Keratinocyte (primary cell): ENCODE measurements around the gene VSIG4. TPM values are rescaled to one million over a fixed set of nuclear protein-coding genes. Genes with fewer than 3 reads are reported as not detected.

Experiments
- DNase-seq: peaks from one replicate; pipeline ENCODE4 v3.0.0-alpha.2; 2011; ENCODE audit warnings: low read depth, missing footprints, low spot score
- FAIRE-seq: peaks from 2 replicates; lab custom pipeline; 2011; peaks lifted over from hg19 to GRCh38; lab: Jason Lieb, UNC
- H2AFZ ChIP-seq: 2 replicates; pipeline ENCODE4 v1.6.0; 2012; ENCODE audit warnings: low read length, control low read depth, inconsistent platforms; ENCODE audit not compliant: control insufficient read depth
- H3K27ac ChIP-seq: 2 replicates; pipeline ENCODE4 v1.5.1; 2011; ENCODE audit warnings: low read length; ENCODE audit not compliant: control insufficient read depth, insufficient read depth
- H3K27me3 ChIP-seq: 3 replicates; pipeline ENCODE4 v1.6.0; 2011; ENCODE audit warnings: low read length; ENCODE audit not compliant: control insufficient read depth, insufficient read depth; ENCODE audit errors: extremely low read depth
- H3K36me3 ChIP-seq, 2 experiments: 2 replicates in 1 of 2; 3 replicates in 1 of 2; pipeline ENCODE4 v1.5.1; 2011; ENCODE audit warnings: low read length in 2 of 2, mild to moderate bottlenecking in 1 of 2; ENCODE audit not compliant: control insufficient read depth in 2 of 2, insufficient read depth in 2 of 2; ENCODE audit errors: extremely low read depth in 1 of 2
- H3K4me1 ChIP-seq: 3 replicates; pipeline ENCODE4 v1.5.1; 2011; ENCODE audit warnings: low read length; ENCODE audit not compliant: control insufficient read depth, insufficient read depth; ENCODE audit errors: extremely low read depth
- H3K4me2 ChIP-seq: 3 replicates; pipeline ENCODE4 v1.6.0; 2011; ENCODE audit warnings: low read depth, low read length; ENCODE audit not compliant: control insufficient read depth, insufficient read depth; ENCODE audit errors: extremely low read depth
- H3K4me3 ChIP-seq, 3 experiments: fragments of 200-600 bp in 1 of 3; sonication (generic) in 1 of 3; 2 replicates in 2 of 3; 3 replicates in 1 of 3; pipeline ENCODE4 v1.5.1; 2011 to 2016; ENCODE audit warnings: low read length in 3 of 3, mild to moderate bottlenecking in 3 of 3, control low read depth in 2 of 3, inconsistent platforms in 1 of 3, low read depth in 1 of 3, mixed read lengths in 1 of 3, mixed run types in 1 of 3, moderate library complexity in 1 of 3; ENCODE audit not compliant: control insufficient read depth in 2 of 3, insufficient read depth in 2 of 3; ENCODE audit errors: extremely low read depth in 1 of 3
- H3K79me2 ChIP-seq: 2 replicates; pipeline ENCODE4 v1.6.0; 2012; ENCODE audit warnings: low read length; ENCODE audit not compliant: control insufficient read depth, insufficient read depth
- H3K9ac ChIP-seq: 3 replicates; pipeline ENCODE4 v1.6.0; 2011; ENCODE audit warnings: low read length; ENCODE audit not compliant: control insufficient read depth, insufficient read depth; ENCODE audit errors: extremely low read depth
- H3K9me1 ChIP-seq: 3 replicates; pipeline ENCODE4 v1.6.0; 2011; ENCODE audit warnings: low read length; ENCODE audit not compliant: control insufficient read depth, insufficient read depth; ENCODE audit errors: extremely low read depth
- H3K9me3 ChIP-seq: 2 replicates; pipeline ENCODE4 v1.5.1; 2012; ENCODE audit warnings: low read depth, low read length; ENCODE audit not compliant: control insufficient read depth
- H4K20me1 ChIP-seq: 3 replicates; pipeline ENCODE4 v1.6.0; 2011; ENCODE audit warnings: low read length; ENCODE audit not compliant: control insufficient read depth, insufficient read depth; ENCODE audit errors: extremely low read depth
- EZH2 ChIP-seq: IDR thresholded peaks from one replicate; pipeline ENCODE4 v1.6.1; 2012; ENCODE audit warnings: inconsistent platforms, mild to moderate bottlenecking, low read length, moderate library complexity
- dilution Hi-C: fragments of 300-500 bp; cut with MboI; formaldehyde crosslinking; loops from one replicate; pipeline ENCODE4 v1.7.0; 2020; ENCODE audit warnings: low sequenced_read_pairs; ENCODE audit not compliant: extremely low pct_ligation_motif_present
- polyA plus RNA-seq, 5 experiments: library from polyadenylated mRNA; depleted of rRNA in 3 of 5; stranded (reverse) in 3 of 5; stranded (forward) in 1 of 5; unstranded in 1 of 5; fragments of >200 nt; gene quantifications; 1 replicate in 1 of 5; 2 replicates in 3 of 5; 3 replicates in 1 of 5; pipeline versions ENCODE4 v1.2.1 to v1.2.3, GENCODE V29; 2011 to 2012; ENCODE audit warnings: missing spikeins in 2 of 5, low read depth in 1 of 5, low replicate concordance in 1 of 5
- TF ChIP-seq, protein P1 (sequence below), 3 experiments: IDR thresholded peaks in 1 of 3; conservative IDR thresholded peaks in 1 of 3; optimal IDR thresholded peaks in 1 of 3; 2 replicates in 2 of 3; 3 replicates in 1 of 3; pipeline versions ENCODE3 to v1.5.1; 2011; ENCODE audit warnings: low read length in 3 of 3, mild to moderate bottlenecking in 3 of 3, moderate library complexity in 2 of 3, control low read depth in 1 of 3, inconsistent platforms in 1 of 3; ENCODE audit not compliant: insufficient read depth in 2 of 3; ENCODE audit errors: extremely low read depth in 1 of 3

VSIG4 gene
- polyA plus RNA-seq, 1 donor (not counting 4 experiments of a cell fraction or from before 2014, with no cell fraction given): not detected

DNA sequence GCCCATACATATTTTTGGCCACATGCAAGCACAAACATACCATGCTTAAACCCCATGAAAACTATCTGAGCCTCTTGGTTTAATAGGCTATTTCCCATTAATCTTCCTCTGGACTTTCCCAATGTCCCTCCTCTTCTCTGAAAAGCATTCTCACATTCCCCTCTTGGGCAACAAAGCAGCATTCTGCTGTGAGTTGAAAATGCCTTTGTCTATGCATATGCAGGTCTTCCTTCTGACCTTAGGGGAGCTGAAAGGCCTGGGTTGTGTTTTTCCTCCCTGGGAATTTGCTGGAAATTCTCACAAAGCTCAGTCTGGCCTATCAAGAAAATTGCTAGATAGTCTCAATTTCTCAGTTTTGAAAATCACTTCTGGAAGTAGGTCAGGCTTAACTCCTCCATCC lies 4.2 kb downstream of the VSIG4 start:
- H3K4me3 ChIP-seq: no peak overlapping the region
- no peak overlapping the region for H3K9ac ChIP-seq
- H3K4me2 ChIP-seq: no peak overlapping the region
- no peaks in the 10 kb centered on the region for H3K9me1 ChIP-seq
- H3K9me3 ChIP-seq: no peaks in the 10 kb centered on the region
- no peak overlapping the region for H2AFZ ChIP-seq
- H4K20me1 ChIP-seq: no peaks in the 10 kb centered on the region
- no peaks in the 10 kb centered on the region for H3K4me1 ChIP-seq
- H3K36me3 ChIP-seq: no peaks in the 10 kb centered on the region
- TF ChIP-seq, protein P1, sequence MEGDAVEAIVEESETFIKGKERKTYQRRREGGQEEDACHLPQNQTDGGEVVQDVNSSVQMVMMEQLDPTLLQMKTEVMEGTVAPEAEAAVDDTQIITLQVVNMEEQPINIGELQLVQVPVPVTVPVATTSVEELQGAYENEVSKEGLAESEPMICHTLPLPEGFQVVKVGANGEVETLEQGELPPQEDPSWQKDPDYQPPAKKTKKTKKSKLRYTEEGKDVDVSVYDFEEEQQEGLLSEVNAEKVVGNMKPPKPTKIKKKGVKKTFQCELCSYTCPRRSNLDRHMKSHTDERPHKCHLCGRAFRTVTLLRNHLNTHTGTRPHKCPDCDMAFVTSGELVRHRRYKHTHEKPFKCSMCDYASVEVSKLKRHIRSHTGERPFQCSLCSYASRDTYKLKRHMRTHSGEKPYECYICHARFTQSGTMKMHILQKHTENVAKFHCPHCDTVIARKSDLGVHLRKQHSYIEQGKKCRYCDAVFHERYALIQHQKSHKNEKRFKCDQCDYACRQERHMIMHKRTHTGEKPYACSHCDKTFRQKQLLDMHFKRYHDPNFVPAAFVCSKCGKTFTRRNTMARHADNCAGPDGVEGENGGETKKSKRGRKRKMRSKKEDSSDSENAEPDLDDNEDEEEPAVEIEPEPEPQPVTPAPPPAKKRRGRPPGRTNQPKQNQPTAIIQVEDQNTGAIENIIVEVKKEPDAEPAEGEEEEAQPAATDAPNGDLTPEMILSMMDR (optimal IDR thresholded peaks at IDR 0.05 in 1 of 3, IDR thresholded peaks at IDR 0.05 in 1 of 3, conservative IDR thresholded peaks at IDR 0.05 in 1 of 3; ENCODE audit: extremely low read depth in 1 of 3, insufficient read depth in 2 of 3, low read length in 3 of 3): no peak
- TF ChIP-seq EZH2: no peak
- H3K27ac ChIP-seq: no peak overlapping the region
- no peak for FAIRE-seq
- dilution Hi-C loops: no loop called here
- H3K79me2 ChIP-seq: no peaks in the 10 kb centered on the region
- no peak for DNase-seq
- no peaks in the 10 kb centered on the region for H3K27me3 ChIP-seq

DNA sequence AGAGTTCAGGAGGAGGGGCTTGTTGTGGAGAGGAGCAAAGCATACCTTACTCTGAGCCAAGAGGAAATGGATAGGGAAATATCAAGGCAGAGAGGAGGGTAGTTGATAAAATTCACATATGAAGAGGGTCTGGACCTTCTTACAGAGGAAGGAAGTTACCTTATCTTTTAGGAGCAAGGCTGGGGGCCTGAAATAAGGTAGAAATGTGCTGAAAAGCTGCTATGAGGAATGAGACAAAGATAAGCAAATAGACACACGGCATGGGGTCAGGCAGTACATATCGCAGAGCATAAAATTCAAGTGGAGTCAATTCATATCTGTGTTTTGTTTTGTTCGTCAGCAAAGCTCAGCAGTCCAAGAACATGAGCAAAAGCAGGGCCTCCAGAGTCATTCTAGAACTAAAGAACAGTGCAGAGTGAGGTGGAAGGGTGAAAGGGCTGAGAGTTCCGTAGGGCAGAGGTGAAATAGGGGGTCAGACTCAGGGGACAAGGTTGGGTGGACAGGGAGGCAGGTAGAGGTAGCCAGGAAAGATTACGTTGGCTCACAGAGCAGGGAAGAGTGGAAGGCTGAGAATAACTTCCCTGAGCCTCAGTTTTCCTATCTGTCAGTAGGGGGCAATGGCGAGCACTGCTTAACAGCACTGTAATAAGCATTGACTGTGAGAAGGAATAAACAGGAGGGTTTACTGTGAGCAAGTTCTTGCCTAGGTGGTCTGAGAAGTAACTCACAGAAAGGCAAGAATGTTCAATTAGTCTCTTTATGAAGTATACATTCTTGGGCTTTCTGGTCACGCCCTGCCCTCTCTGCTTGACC lies 9.2 kb downstream of the VSIG4 start:
- no peak overlapping the region for H3K9ac ChIP-seq
- dilution Hi-C loops: no loop called here
- H3K27me3 ChIP-seq: no peaks in the 10 kb centered on the region
- no peak overlapping the region for H3K27ac ChIP-seq
- no peaks in the 10 kb centered on the region for H3K4me1 ChIP-seq
- no peak overlapping the region for H2AFZ ChIP-seq
- DNase-seq: no peak
- no peak overlapping the region for H3K4me3 ChIP-seq
- H3K9me1 ChIP-seq: no peaks in the 10 kb centered on the region
- no peaks in the 10 kb centered on the region for H3K36me3 ChIP-seq
- TF ChIP-seq, protein P1 (optimal IDR thresholded peaks at IDR 0.05 in 1 of 3, IDR thresholded peaks at IDR 0.05 in 1 of 3, conservative IDR thresholded peaks at IDR 0.05 in 1 of 3; ENCODE audit: extremely low read depth in 1 of 3, insufficient read depth in 2 of 3, low read length in 3 of 3): peak; percentile 59 to 75 (median 61)
- TF ChIP-seq EZH2: no peak
- no peaks in the 10 kb centered on the region for H4K20me1 ChIP-seq
- no peak overlapping the region for H3K4me2 ChIP-seq
- no peaks in the 10 kb centered on the region for H3K9me3 ChIP-seq
- FAIRE-seq: no peak
- no peaks in the 10 kb centered on the region for H3K79me2 ChIP-seq
